ENCODE data around the gene EIF2AK3. TPM values are rescaled to one million over a fixed set of nuclear protein-coding genes. Genes with fewer than 3 reads are reported as not detected.

EIF2AK3 gene
- 10 to 100 TPM; 16.4 to 29.9 (median 18.6) TPM for total RNA-seq

- TF ChIP-seq POLR2A (IDR thresholded peaks at IDR 0.05) = peak in 1 of 2 donors; percentile 91
- peak in 1 of 3 donors; percentile 43 for TF ChIP-seq CTCF (IDR thresholded peaks at IDR 0.05)
- peak within 1 kb of the TSS; percentile 95 for H3K4me3 ChIP-seq (ENCODE audit: low read depth, poor library complexity, severe bottlenecking)
- DNase-seq (ENCODE audit: low spot score in 2 of 2) = peak; percentile 99
- intact Hi-C loops (cut with DNase I; ENCODE audit: low total_unique reads) = no loop called here
- 0 to 1% methylated on average over 36 to 43 of the region's 75 CpGs for WGBS, 2 donors
Measured at GRCh38 chr2:88627055-88627855, at the start of gene EIF2AK3. TSS of gene EIF2AK3 (minus strand) at chr2:88627464. CDS start at chr2:88627274, 190 bp downstream.

- TF ChIP-seq POLR2A (IDR thresholded peaks at IDR 0.05) = no peak
- no peak for TF ChIP-seq CTCF (IDR thresholded peaks at IDR 0.05)
- H3K4me3 ChIP-seq (ENCODE audit: low read depth, poor library complexity, severe bottlenecking) = no peak overlapping the region
- intact Hi-C loops (cut with DNase I; ENCODE audit: low total_unique reads) = loop anchor here (5.0 kb wide), 1 partner anchor 81 kb away; no protein-coding TSS in a partner anchor
- no peak for DNase-seq (ENCODE audit: low spot score in 2 of 2)
- 63 to 69% methylated on average over 1 of the region's 1 CpG for WGBS, 2 donors
Measured at GRCh38 chr2:88673363-88673762, 46.1 kb upstream of the EIF2AK3 start.

- no peak overlapping the region for H3K4me3 ChIP-seq (ENCODE audit: low read depth, poor library complexity, severe bottlenecking)
- WGBS, 2 donors = 35 to 41% methylated on average over 11 of the region's 11 CpGs
- TF ChIP-seq POLR2A (IDR thresholded peaks at IDR 0.05) = no peak
- TF ChIP-seq CTCF (IDR thresholded peaks at IDR 0.05) = no peak
- no peak for DNase-seq (ENCODE audit: low spot score in 2 of 2)
- intact Hi-C loops (cut with DNase I; ENCODE audit: low total_unique reads) = loop anchor here (5.0 kb wide), 1 partner anchor 80 kb away; no protein-coding TSS in a partner anchor
Measured at GRCh38 chr2:88671786-88672427, 44.6 kb upstream of the EIF2AK3 start.

DNA sequence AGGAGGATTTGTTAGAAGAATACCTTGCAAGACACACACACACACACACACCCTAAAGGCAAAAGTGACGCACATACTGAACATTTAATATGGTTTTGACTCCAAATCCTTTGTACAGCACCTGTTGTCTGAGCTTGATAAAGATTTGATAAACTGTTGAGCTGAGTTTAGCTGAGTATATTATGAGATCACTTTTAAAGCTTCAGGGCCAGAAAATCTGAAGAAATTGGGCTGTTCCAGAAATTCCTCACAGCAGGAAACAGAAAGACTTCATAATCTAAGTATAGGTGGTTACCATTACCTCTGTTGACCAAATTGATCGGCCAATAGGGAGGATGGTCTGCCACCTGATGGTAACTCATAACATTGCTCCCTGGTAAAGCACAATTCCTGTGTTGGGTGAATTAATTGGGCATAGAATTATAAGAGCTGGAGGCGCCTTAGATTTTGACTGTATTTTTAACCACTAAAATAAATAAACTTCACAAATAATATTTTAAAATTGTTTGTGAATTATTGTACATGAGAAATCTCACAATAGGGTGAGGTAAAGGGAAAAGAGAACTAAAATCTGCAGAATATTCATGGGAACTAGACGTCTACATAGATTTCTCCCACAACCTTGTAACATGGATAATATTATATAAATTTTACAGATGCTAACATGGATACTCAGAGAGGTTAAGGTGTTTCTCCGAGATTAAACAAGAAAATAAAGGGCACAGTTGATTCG, 42.4 kb upstream of the EIF2AK3 start:
- intact Hi-C loops (cut with DNase I; ENCODE audit: low total_unique reads) = loop anchor here (5.0 kb wide), 1 partner anchor 77 kb away; no protein-coding TSS in a partner anchor
- DNase-seq (ENCODE audit: low spot score in 2 of 2) = no peak
- TF ChIP-seq CTCF (IDR thresholded peaks at IDR 0.05) (no peak), POLR2A (IDR thresholded peaks at IDR 0.05) (no peak)
- 55 to 56% methylated on average over 6 of the region's 6 CpGs for WGBS, 2 donors
- no peak overlapping the region for H3K4me3 ChIP-seq (ENCODE audit: low read depth, poor library complexity, severe bottlenecking)

DNA sequence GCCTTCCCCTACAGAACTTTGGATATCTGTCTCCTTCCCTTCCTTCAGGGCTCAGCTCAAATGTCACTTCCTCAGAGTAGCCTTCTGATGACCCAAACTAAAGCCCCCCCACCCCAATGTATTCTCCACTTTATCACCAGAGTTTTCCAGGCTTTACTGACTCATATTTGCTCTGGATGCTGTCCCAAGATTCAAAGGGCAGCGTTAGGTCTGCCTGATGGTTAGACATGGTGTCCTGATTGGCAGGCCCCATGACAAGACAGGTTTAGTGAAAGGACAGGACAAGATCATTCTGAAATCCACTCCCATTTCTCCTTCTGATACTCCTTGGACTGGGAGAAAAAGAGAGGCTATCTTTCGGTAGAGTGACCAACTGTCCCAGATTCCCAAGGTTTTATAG, 41.6 kb upstream of the EIF2AK3 start:
- no peak for TF ChIP-seq POLR2A (IDR thresholded peaks at IDR 0.05)
- TF ChIP-seq CTCF (IDR thresholded peaks at IDR 0.05) = no peak
- DNase-seq (ENCODE audit: low spot score in 2 of 2) = no peak
- H3K4me3 ChIP-seq (ENCODE audit: low read depth, poor library complexity, severe bottlenecking) = no peak overlapping the region
- WGBS, 2 donors = 91 to 92% methylated on average over 2 of the region's 2 CpGs
- intact Hi-C loops (cut with DNase I; ENCODE audit: low total_unique reads) = no loop called here
